Ascending aorta (tissue), 2 donors: ENCODE results near the gene ACTG1. TPM values are rescaled to one million over a fixed set of nuclear protein-coding genes. Genes with fewer than 3 reads are reported as not detected.

Source experiments
- DNase-seq, 2 donors: peaks; one replicate each; pipeline ENCODE4 v3.0.0-alpha.2; 2019; ENCODE audit warnings: low spot score in 2 of 2
- H3K27ac ChIP-seq, 2 donors: fragments of 200-600 bp; sonication (generic); one replicate each; pipeline ENCODE4 v1.5.1; 2016 to 2017; ENCODE audit warnings: mild to moderate bottlenecking in 1 of 2
- H3K27me3 ChIP-seq: fragments of 200-600 bp; sonication (generic); one replicate; pipeline ENCODE4 v1.5.1; 2017
- H3K36me3 ChIP-seq, 2 donors: fragments of 200-600 bp; sonication (generic); one replicate each; pipeline ENCODE4 v1.5.1; 2016
- H3K4me1 ChIP-seq, 2 donors: fragments of 200-600 bp; sonication (generic); one replicate each; pipeline ENCODE4 v1.5.1; 2016 to 2017; ENCODE audit warnings: mild to moderate bottlenecking in 1 of 2
- H3K4me3 ChIP-seq, 2 donors: fragments of 200-600 bp; sonication (generic); one replicate each; pipeline ENCODE4 v1.5.1; 2016 to 2017; ENCODE audit warnings: mild to moderate bottlenecking in 1 of 2
- H3K9me3 ChIP-seq, 2 donors: fragments of 200-600 bp; sonication (generic); one replicate each; pipeline ENCODE4 v1.5.1; 2016
- intact Hi-C: fragments of 100-400 bp; cut with DNase I; formaldehyde crosslinking; loops from one replicate; pipeline ENCODE4 v1.15.1; 2023
- total RNA-seq: library from RNA; depleted of rRNA; stranded (reverse); fragments of >200 nt; gene quantifications from one replicate; pipeline ENCODE4 v1.1.0, GENCODE V29; 2016
- TF ChIP-seq, protein P1 (sequence below), 3 experiments: fragments of 200-600 bp in 2 of 3; fragments of 450-650 bp in 1 of 3; sonication (generic) in 2 of 3; IDR thresholded peaks; one replicate each; pipeline ENCODE4 v1.5.1; 2016 to 2019; ENCODE audit warnings: antibody characterized with exemption in 3 of 3, mild to moderate bottlenecking in 1 of 3, moderate library complexity in 1 of 3

Gene ACTG1
- total RNA-seq, 1 donor from 2014 or later: 6,075 TPM

GRCh38 chr17:81556863-81557262, 44.3 kb upstream of the ACTG1 start:
- Histone ChIP-seq H3K36me3 (peaks cover 39 to 48% of the 10 kb centered on the region in 2 donors), H3K27ac (peak overlapping the region; percentile 48 to 70), H3K27me3 (no peaks in the 10 kb centered on the region), H3K9me3 (no peaks in the 10 kb centered on the region), H3K4me1 (peaks cover 8 to 23% of the 10 kb centered on the region in 2 donors), H3K4me3 (no peak overlapping the region)
- intact Hi-C loops: no loop called here
- TF ChIP-seq, protein P1, sequence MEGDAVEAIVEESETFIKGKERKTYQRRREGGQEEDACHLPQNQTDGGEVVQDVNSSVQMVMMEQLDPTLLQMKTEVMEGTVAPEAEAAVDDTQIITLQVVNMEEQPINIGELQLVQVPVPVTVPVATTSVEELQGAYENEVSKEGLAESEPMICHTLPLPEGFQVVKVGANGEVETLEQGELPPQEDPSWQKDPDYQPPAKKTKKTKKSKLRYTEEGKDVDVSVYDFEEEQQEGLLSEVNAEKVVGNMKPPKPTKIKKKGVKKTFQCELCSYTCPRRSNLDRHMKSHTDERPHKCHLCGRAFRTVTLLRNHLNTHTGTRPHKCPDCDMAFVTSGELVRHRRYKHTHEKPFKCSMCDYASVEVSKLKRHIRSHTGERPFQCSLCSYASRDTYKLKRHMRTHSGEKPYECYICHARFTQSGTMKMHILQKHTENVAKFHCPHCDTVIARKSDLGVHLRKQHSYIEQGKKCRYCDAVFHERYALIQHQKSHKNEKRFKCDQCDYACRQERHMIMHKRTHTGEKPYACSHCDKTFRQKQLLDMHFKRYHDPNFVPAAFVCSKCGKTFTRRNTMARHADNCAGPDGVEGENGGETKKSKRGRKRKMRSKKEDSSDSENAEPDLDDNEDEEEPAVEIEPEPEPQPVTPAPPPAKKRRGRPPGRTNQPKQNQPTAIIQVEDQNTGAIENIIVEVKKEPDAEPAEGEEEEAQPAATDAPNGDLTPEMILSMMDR (IDR thresholded peaks at IDR 0.05): no peak
- DNase-seq: no peak

DNA sequence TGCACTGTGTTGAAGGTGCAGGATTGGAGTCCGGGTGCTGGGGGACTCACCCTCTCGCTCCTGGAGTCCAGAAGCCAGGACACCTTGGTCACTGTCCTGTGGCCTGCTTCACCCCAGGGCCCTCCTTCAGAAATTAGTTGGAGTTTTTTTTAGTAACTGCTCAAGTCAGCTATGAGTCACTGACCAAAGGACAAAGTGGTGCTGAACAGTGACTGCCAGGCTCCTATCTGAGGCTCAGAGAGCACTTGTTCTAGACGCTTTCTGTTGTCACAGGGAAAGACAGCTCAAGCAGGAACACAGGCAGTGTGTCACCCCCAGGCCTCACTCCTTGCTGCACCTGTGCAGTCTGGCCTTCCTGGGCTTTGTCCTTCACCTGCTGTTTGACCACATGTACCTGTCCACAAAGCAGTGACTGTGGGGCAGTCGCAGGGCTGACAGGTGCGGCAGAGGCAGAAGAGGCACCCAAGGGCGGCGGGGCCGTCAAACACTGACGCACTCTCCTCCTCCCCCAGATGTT, 43.6 kb upstream of the ACTG1 start:
- TF ChIP-seq, protein P1 (IDR thresholded peaks at IDR 0.05): no peak
- Histone ChIP-seq H3K27ac (peak overlapping the region; percentile 48 to 70), H3K9me3 (no peaks in the 10 kb centered on the region), H3K36me3 (peaks cover 33 to 45% of the 10 kb centered on the region in 2 donors), H3K27me3 (no peaks in the 10 kb centered on the region), H3K4me1 (peaks cover 13 to 28% of the 10 kb centered on the region in 2 donors), H3K4me3 (no peak overlapping the region)
- intact Hi-C loops: no loop called here
- DNase-seq: no peak

- Histone ChIP-seq H3K27me3 (no peaks in the 10 kb centered on the region), H3K36me3 (peaks cover 15 to 34% of the 10 kb centered on the region in 2 donors), H3K9me3 (no peaks in the 10 kb centered on the region), H3K4me1 (peaks cover 17 to 34% of the 10 kb centered on the region in 2 donors), H3K4me3 (peak overlapping the region; percentile 81 to 83), H3K27ac (peak overlapping the region; percentile 75 to 93)
- no peak for DNase-seq
- TF ChIP-seq, protein P1 (IDR thresholded peaks at IDR 0.05): no peak
- intact Hi-C loops: loop anchor here (1.0 to 2.0 kb wide), 4 partner anchors 13 to 73 kb away; no protein-coding TSS in a partner anchor
Measured at GRCh38 chr17:81553616-81554181, 41.1 kb upstream of the ACTG1 start.

DNA sequence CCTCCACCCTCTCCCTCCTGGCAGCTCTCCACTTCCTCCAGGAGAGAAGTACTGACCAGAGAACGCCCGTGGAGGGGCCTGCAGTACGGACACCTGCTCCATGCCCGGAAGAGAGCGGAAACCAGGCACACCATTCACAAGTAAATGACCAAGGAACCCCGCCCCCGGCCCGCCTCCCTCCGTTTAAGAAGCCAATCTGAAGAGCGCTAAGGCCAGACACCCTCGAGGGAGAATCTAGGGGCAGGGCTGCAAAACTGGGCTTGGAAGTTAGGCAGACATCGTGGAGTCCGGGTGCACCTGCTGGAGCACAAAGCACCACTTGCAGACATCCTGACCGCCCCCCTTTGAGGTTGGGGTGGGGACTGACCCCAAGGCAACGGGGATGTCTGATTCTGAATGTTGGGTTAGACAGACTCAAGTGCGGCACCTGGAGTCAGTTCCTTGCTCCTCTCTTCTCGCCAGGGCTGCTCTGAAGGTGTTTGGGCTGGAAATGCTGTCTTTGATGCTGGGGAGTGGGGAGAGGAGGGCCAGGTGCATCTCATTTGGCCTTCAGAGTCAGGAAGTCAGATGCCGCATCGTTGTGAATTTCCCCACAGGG, 40.5 kb upstream of the ACTG1 start:
- H3K27me3 ChIP-seq: no peaks in the 10 kb centered on the region
- H3K27ac ChIP-seq: peak overlapping the region; percentile 75 to 93
- intact Hi-C loops: loop anchor here (1.0 to 2.0 kb wide), 4 partner anchors 13 to 72 kb away; no protein-coding TSS in a partner anchor
- peak; percentile 59 to 90 for DNase-seq
- H3K4me1 ChIP-seq: peaks cover 17 to 34% of the 10 kb centered on the region in 2 donors
- TF ChIP-seq, protein P1 (IDR thresholded peaks at IDR 0.05): no peak
- H3K36me3 ChIP-seq: peaks cover 13 to 34% of the 10 kb centered on the region in 2 donors
- peak overlapping the region; percentile 81 to 83 for H3K4me3 ChIP-seq
- no peaks in the 10 kb centered on the region for H3K9me3 ChIP-seq

DNA sequence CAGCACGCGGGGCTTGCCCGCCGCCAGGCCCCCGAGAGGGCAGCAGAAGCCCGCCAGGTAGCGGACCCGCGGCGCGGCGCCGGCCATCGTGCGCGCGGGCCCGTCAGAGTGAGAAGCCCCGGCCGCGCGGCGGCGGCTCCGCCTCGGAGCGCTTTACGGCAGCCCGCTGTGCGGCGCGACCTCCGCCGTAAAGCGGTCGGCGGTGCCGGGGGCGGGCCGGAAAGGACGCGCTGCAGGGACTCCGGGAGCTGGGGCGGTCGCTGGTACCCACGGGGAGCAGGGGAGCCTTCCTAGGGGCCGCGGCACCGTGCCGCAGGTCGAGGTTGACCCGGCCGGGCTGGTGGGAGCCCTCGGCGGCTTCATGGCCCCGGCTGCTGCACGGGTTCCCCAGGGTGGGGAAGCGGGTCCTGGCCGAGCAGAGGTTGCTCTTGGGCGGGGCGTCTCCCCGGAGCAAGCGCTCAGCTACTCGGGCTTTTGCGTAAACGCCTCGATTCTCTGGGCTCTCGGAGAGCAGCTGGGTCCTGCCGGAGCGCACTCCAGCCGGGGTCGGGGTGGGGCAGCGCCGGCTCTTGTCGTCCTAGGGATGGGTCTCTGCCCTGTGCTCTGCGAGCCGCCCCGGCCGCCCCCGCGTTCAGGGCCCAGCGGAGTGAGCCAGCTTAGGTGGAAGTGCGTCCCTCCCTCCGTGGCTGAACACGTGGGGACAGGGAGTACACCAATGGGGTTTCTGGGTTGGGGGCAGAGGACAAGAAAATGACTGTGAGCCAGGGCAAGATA, 39.8 kb upstream of the ACTG1 start, which contains the start of gene FAAP100:
FAAP100 (minus strand) TSS at position 110 of the 774 bp plus-strand sequence; CDS start at position 87, 23 bp downstream.
- peaks cover 13 to 35% of the 10 kb centered on the region in 2 donors for H3K36me3 ChIP-seq
- peak within 1 kb of the TSS; percentile 81 to 83 for H3K4me3 ChIP-seq
- peak within 1 kb of the TSS; percentile 75 to 93 for H3K27ac ChIP-seq
- TF ChIP-seq, protein P1 (IDR thresholded peaks at IDR 0.05): no peak
- DNase-seq: peak in 1 of 2 donors; percentile 88
- H3K27me3 ChIP-seq: no peaks in the 10 kb centered on the region
- intact Hi-C loops: loop anchor here (1.0 to 2.0 kb wide), 5 partner anchors 14 to 72 kb away; no protein-coding TSS in a partner anchor
- peaks cover 17 to 34% of the 10 kb centered on the region in 2 donors for H3K4me1 ChIP-seq
- H3K9me3 ChIP-seq: no peaks in the 10 kb centered on the region
